Right hindlimb (tissue), 1 donor: Measurements from ENCODE around the gene C1orf105.
"Not testable (repeated sequence)": the region's sequence is repeated elsewhere in the genome, so short reads cannot be mapped to it uniquely, and the experiment has no call there.

ENCODE experiments used
- DNase-seq: peaks from one replicate; pipeline ENCODE4 v3.0.0-alpha.2; 2018

The C1orf105 gene

GRCh38 chr1:172429331-172430127 is 9.0 kb downstream of the C1orf105 start:
- no peak for DNase-seq

- no peak for DNase-seq
These were observed 9.6 kb downstream of the C1orf105 start for GRCh38 chr1:172430128-172430454.

GRCh38 chr1:172431204-172431603 is 10.7 kb downstream of the C1orf105 start:
- DNase-seq: no peak

GRCh38 chr1:172431721-172432192 is 11.3 kb downstream of the C1orf105 start:
- no peak for DNase-seq

GRCh38 chr1:172437183-172437582 is 16.7 kb downstream of the C1orf105 start:
- DNase-seq: not testable (repeated sequence)

GRCh38 chr1:172442404-172442803 is 21.9 kb downstream of the C1orf105 start:
- DNase-seq: no peak

- DNase-seq: no peak
These were observed 22.5 kb downstream of the C1orf105 start for GRCh38 chr1:172442843-172443565.

- peak; percentile 92 for DNase-seq
These were observed 23.4 kb downstream of the C1orf105 start, which contains the start of gene PIGC for GRCh38 chr1:172443666-172444453. TSS of gene PIGC (minus strand) at chr1:172444069. CDS start at chr1:172442622, 1,447 bp downstream.

- DNase-seq: no peak
These were observed 26.1 kb downstream of the C1orf105 start for GRCh38 chr1:172446547-172446946.

- no peak for DNase-seq
These were observed 27.2 kb downstream of the C1orf105 start for GRCh38 chr1:172447641-172448040.

- no peak for DNase-seq
These were observed 28.6 kb downstream of the C1orf105 start for GRCh38 chr1:172448995-172449584.

GRCh38 chr1:172449585-172450523 is 29.4 kb downstream of the C1orf105 start:
- peak; percentile 59 for DNase-seq

GRCh38 chr1:172450524-172450885 is 30.0 kb downstream of the C1orf105 start:
- DNase-seq: no peak

- no peak for DNase-seq
These were observed 30.5 kb downstream of the C1orf105 start for GRCh38 chr1:172451002-172451443.

GRCh38 chr1:172452536-172453152 is 32.2 kb downstream of the C1orf105 start:
- peak; percentile 49 for DNase-seq

- no peak for DNase-seq
These were observed 32.7 kb downstream of the C1orf105 start for GRCh38 chr1:172453153-172453545.

GRCh38 chr1:172453607-172454006 is 33.1 kb downstream of the C1orf105 start:
- DNase-seq: no peak

GRCh38 chr1:172455451-172455850 is 35.0 kb downstream of the C1orf105 start:
- no peak for DNase-seq

GRCh38 chr1:172456344-172456769 is 35.9 kb downstream of the C1orf105 start:
- no peak for DNase-seq

GRCh38 chr1:172457479-172458130 is 37.1 kb downstream of the C1orf105 start:
- DNase-seq: no peak

- no peak for DNase-seq
These were observed 39.7 kb downstream of the C1orf105 start for GRCh38 chr1:172460177-172460576.
